Liver (tissue), 9 donors: ENCODE measurements around the gene CCL19. TPM values are rescaled to one million over a fixed set of nuclear protein-coding genes. Genes with fewer than 3 reads are reported as not detected.
A peak's percentile ranks its signal among the peaks of the same experiment; 100 is the strongest.

Experiments used
- DNase-seq: peaks from one replicate; pipeline ENCODE4 v3.0.0-alpha.2; 2017; ENCODE audit warnings: low spot score
- H3K27ac ChIP-seq, 2 donors: one replicate each; pipeline ENCODE4 v1.7.0; 2013; ENCODE audit warnings: inconsistent platforms in 2 of 2, low read length in 2 of 2, control low read depth in 1 of 2, low read depth in 1 of 2, mild to moderate bottlenecking in 1 of 2
- H3K27me3 ChIP-seq, 4 donors: one replicate each; pipeline versions ENCODE4 v1.6.1 to v1.7.0; 2013; ENCODE audit warnings: low read length in 3 of 4, inconsistent platforms in 1 of 4, mild to moderate bottlenecking in 1 of 4, moderate library complexity in 1 of 4; ENCODE audit not compliant: control insufficient read depth in 4 of 4, insufficient read depth in 4 of 4
- H3K36me3 ChIP-seq, 4 donors: one replicate each; pipeline versions ENCODE4 v1.6.1 to v1.7.0; 2013; ENCODE audit warnings: low read length in 3 of 4, mild to moderate bottlenecking in 3 of 4, low read depth in 1 of 4, moderate library complexity in 1 of 4; ENCODE audit not compliant: control insufficient read depth in 4 of 4, insufficient read depth in 3 of 4
- H3K4me1 ChIP-seq, 4 donors: one replicate each; pipeline versions ENCODE4 v1.6.1 to v1.7.0; 2013; ENCODE audit warnings: low read length in 3 of 4, mild to moderate bottlenecking in 3 of 4, moderate library complexity in 1 of 4; ENCODE audit not compliant: control insufficient read depth in 4 of 4, insufficient read depth in 4 of 4
- H3K4me3 ChIP-seq, 3 donors: one replicate each; pipeline versions ENCODE4 v1.6.1 to v1.7.0; 2013; ENCODE audit warnings: low read length in 3 of 3, control low read depth in 1 of 3, low read depth in 1 of 3, mild to moderate bottlenecking in 1 of 3
- H3K9ac ChIP-seq, 2 donors: one replicate each; pipeline ENCODE4 v1.7.0; 2013; ENCODE audit warnings: low read length in 2 of 2, mild to moderate bottlenecking in 2 of 2, moderate library complexity in 2 of 2, control low read depth in 1 of 2, low read depth in 1 of 2
- H3K9me3 ChIP-seq, 4 donors: one replicate each; pipeline versions ENCODE4 v1.6.1 to v1.7.0; 2013; ENCODE audit warnings: low read length in 3 of 4; ENCODE audit not compliant: control insufficient read depth in 4 of 4
- EGR1 ChIP-seq, 2 donors: IDR thresholded peaks; 2 replicates each; pipeline ENCODE4 v1.6.1; 2016 to 2018; ENCODE audit warnings: antibody characterized with exemption in 2 of 2, low read depth in 2 of 2
- FOXA2 ChIP-seq: IDR thresholded peaks from 2 replicates; pipeline ENCODE4 v1.6.1; 2016; ENCODE audit warnings: antibody characterized with exemption
- GABPA ChIP-seq, 2 donors: IDR thresholded peaks in 1 of 2; conservative IDR thresholded peaks in 1 of 2; 2 replicates each; pipeline ENCODE4 v1.6.1; 2016; ENCODE audit warnings: antibody characterized with exemption in 2 of 2, mild to moderate bottlenecking in 1 of 2, moderate library complexity in 1 of 2
- HNF4A ChIP-seq, 2 donors: conservative IDR thresholded peaks; 2 replicates each; pipeline ENCODE4 v1.6.1; 2016; ENCODE audit warnings: antibody characterized with exemption in 2 of 2, mild to moderate bottlenecking in 2 of 2
- HNF4G ChIP-seq: IDR thresholded peaks from 2 replicates; pipeline ENCODE4 v1.6.1; 2016; ENCODE audit warnings: antibody characterized with exemption
- JUND ChIP-seq, 2 donors: IDR thresholded peaks; 2 replicates each; pipeline ENCODE4 v1.6.1; 2016; ENCODE audit warnings: antibody characterized with exemption in 2 of 2
- NR2F2 ChIP-seq: IDR thresholded peaks from 2 replicates; pipeline ENCODE4 v1.6.1; 2016; ENCODE audit warnings: antibody characterized with exemption
- RAD21 ChIP-seq, 2 donors: IDR thresholded peaks; 2 replicates each; pipeline ENCODE4 v1.6.1; 2016; ENCODE audit warnings: antibody characterized with exemption in 2 of 2, mild to moderate bottlenecking in 2 of 2
- RXRA ChIP-seq, 2 donors: IDR thresholded peaks; 2 replicates each; pipeline ENCODE4 v1.6.1; 2017 to 2018; ENCODE audit warnings: antibody characterized with exemption in 2 of 2, mild to moderate bottlenecking in 1 of 2
- SP1 ChIP-seq: IDR thresholded peaks from 2 replicates; pipeline ENCODE4 v1.6.1; 2018; ENCODE audit warnings: antibody characterized with exemption, mild to moderate bottlenecking
- TAF1 ChIP-seq: conservative IDR thresholded peaks from 2 replicates; pipeline ENCODE4 v1.6.1; 2016; ENCODE audit warnings: antibody characterized with exemption, mild to moderate bottlenecking
- YY1 ChIP-seq: IDR thresholded peaks from 2 replicates; pipeline ENCODE4 v1.6.1; 2016; ENCODE audit warnings: antibody characterized with exemption, mild to moderate bottlenecking
- WGBS: extraction: QIAGEN DNeasy Blood & Tissue Kit; methylation state at CpG from one replicate; pipeline ENCODE4 v1.1.7; 2013; 5-methylcytosine and 5-hydroxymethylcytosine counted together
- polyA plus RNA-seq, 2 donors: library from polyadenylated mRNA; stranded (reverse) in 1 of 2; unstranded in 1 of 2; fragments of 200-250 nt in 1 of 2; fragments of >200 nt in 1 of 2; fragmentation: Nextera tagmentation in 1 of 2; extraction: Ambion mirVana in 1 of 2; gene quantifications; one replicate each; pipeline versions ENCODE4 v1.2.1 to v1.2.3, GENCODE V29; 2013 to 2015
- total RNA-seq, 2 donors: library from RNA; depleted of rRNA; stranded (reverse); fragments of >200 nt; gene quantifications; one replicate each; pipeline ENCODE4 v1.2.3, GENCODE V29; 2014
- TF ChIP-seq, protein P1 (sequence below): fragments of 150-350 bp; IDR thresholded peaks from 2 replicates; pipeline ENCODE4 v1.5.1; 2017; ENCODE audit warnings: improper control_type of control experiment, low read depth, low read length; ENCODE audit not compliant: missing input control
- TF ChIP-seq, protein P2 (sequence below): IDR thresholded peaks from 2 replicates; pipeline ENCODE4 v1.6.1; 2016; ENCODE audit warnings: antibody characterized with exemption
- TF ChIP-seq, protein P3 (sequence below): IDR thresholded peaks from 2 replicates; pipeline ENCODE4 v1.6.1; 2016; ENCODE audit warnings: antibody characterized with exemption
- donor health status: healthy.
- donor health status: healthy.
- donor health status: healthy.
- donor health status: healthy.
- donor health status: healthy.

The CCL19 gene
- total and polyA plus RNA-seq, 4 donors: 0.33 to 2.9 (median 0.65) TPM; not detected in 1

DNA sequence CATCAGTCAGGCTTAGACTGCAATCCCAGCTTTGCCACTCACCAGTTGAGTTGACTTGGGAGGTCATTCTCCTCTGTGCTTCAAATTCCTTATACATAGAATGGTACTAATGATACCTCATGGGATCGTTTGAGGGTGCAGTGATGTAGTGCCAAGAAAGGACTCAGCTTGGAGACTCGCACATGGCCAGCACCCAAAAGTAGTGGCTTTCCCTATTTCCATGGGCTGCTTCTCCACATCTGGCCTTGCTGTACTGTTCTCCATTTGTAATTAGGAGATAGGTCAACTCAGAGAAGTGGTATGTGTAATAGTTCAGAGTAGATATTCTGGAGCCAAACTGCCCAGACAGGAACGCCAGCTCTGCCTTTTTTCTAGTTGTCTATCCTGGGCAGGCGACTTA lies 5.5 kb downstream of the CCL19 start:
- Histone ChIP-seq H3K9ac (no peak overlapping the region), H3K36me3 (no peaks in the 10 kb centered on the region)
- WGBS: 79% methylated on average over 4 of the region's 4 CpGs

DNA sequence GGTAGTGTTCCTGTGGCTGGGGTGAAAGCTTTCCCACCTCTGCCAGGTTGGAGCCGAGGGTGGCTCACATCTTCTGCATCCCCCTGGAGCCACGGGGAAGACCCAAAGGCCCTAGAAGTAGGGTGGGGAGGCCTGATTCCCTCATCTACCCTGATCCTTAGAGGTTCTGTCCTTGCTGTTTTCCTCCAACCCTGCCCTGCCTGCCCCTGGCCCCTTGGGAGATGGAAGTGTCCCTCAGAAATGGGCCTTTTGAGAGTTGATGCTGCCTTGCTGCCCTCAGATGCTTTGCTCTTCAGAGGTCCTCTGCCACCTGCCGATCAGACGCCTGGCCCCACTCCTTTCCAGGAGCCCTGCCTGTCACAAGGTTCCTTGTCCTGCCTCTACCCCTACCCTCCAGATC lies 6.3 kb downstream of the CCL19 start:
- no peak for TF ChIP-seq JUND (IDR thresholded peaks at IDR 0.05)
- TF ChIP-seq, protein P1, sequence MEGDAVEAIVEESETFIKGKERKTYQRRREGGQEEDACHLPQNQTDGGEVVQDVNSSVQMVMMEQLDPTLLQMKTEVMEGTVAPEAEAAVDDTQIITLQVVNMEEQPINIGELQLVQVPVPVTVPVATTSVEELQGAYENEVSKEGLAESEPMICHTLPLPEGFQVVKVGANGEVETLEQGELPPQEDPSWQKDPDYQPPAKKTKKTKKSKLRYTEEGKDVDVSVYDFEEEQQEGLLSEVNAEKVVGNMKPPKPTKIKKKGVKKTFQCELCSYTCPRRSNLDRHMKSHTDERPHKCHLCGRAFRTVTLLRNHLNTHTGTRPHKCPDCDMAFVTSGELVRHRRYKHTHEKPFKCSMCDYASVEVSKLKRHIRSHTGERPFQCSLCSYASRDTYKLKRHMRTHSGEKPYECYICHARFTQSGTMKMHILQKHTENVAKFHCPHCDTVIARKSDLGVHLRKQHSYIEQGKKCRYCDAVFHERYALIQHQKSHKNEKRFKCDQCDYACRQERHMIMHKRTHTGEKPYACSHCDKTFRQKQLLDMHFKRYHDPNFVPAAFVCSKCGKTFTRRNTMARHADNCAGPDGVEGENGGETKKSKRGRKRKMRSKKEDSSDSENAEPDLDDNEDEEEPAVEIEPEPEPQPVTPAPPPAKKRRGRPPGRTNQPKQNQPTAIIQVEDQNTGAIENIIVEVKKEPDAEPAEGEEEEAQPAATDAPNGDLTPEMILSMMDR: no peak
- no peak for TF ChIP-seq FOXA2
- TF ChIP-seq, protein P2, sequence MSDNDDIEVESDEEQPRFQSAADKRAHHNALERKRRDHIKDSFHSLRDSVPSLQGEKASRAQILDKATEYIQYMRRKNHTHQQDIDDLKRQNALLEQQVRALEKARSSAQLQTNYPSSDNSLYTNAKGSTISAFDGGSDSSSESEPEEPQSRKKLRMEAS: no peak
- TF ChIP-seq GABPA (IDR thresholded peaks at IDR 0.05 in 1 of 2, conservative IDR thresholded peaks at IDR 0.05 in 1 of 2): no peak
- no peak for TF ChIP-seq RXRA (IDR thresholded peaks at IDR 0.05)
- no peak for TF ChIP-seq HNF4G
- TF ChIP-seq SP1: no peak
- Histone ChIP-seq H3K27me3 (no peaks in the 10 kb centered on the region), H3K9me3 (no peaks in the 10 kb centered on the region), H3K4me3 (no peak overlapping the region), H3K27ac (no peak overlapping the region), H3K9ac (no peak overlapping the region), H3K36me3 (no peaks in the 10 kb centered on the region), H3K4me1 (peaks cover 17 to 46% (median 40%) of the 10 kb centered on the region in 4 donors)
- DNase-seq: no peak
- 98% methylated on average over 4 of the region's 4 CpGs for WGBS

More for the DNA sequence above, 5.5 kb downstream of the CCL19 start:
- Histone ChIP-seq H3K4me3 (no peak overlapping the region), H3K4me1 (peaks cover 18 to 53% (median 47%) of the 10 kb centered on the region in 4 donors), H3K27me3 (no peaks in the 10 kb centered on the region), H3K9me3 (no peaks in the 10 kb centered on the region), H3K27ac (no peak overlapping the region)
- DNase-seq: no peak
- TF ChIP-seq HNF4A (conservative IDR thresholded peaks at IDR 0.05) (peak in 1 of 2 donors; percentile 13), HNF4G (no peak), RXRA (IDR thresholded peaks at IDR 0.05) (peak in 1 of 2 donors; percentile 7)
- TF ChIP-seq, protein P1: no peak

DNA sequence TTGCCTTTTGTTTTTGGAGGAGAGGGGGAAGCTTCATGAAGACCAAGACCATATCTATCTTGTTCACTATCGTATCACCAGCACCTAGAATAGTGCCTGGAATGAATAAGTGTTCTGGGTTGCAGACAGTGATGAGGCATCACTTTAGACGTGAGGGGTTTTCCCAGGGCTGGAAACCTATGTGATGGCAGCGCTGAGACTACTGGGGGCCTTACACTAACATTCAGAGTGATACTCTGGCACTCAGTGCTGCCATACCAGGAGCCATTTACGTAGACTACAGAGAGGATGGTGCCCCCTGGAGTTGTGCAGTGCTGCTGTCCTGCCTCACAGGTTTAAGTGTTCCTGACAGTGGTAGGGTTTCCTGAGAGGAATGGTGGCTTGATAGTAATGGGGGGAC lies 6.9 kb downstream of the CCL19 start:
- H3K27me3 ChIP-seq: no peaks in the 10 kb centered on the region
- no peak overlapping the region for H3K9ac ChIP-seq
- TF ChIP-seq TAF1 (no peak), NR2F2 (no peak), RAD21 (IDR thresholded peaks at IDR 0.05) (no peak), YY1 (no peak), JUND (IDR thresholded peaks at IDR 0.05) (no peak), GABPA (IDR thresholded peaks at IDR 0.05 in 1 of 2, conservative IDR thresholded peaks at IDR 0.05 in 1 of 2) (no peak), HNF4G (no peak), EGR1 (IDR thresholded peaks at IDR 0.05; ENCODE audit: low read depth in 2 of 2) (no peak), RXRA (IDR thresholded peaks at IDR 0.05) (no peak)
- TF ChIP-seq, protein P1: no peak
- TF ChIP-seq, protein P2: no peak
- TF ChIP-seq, protein P3, sequence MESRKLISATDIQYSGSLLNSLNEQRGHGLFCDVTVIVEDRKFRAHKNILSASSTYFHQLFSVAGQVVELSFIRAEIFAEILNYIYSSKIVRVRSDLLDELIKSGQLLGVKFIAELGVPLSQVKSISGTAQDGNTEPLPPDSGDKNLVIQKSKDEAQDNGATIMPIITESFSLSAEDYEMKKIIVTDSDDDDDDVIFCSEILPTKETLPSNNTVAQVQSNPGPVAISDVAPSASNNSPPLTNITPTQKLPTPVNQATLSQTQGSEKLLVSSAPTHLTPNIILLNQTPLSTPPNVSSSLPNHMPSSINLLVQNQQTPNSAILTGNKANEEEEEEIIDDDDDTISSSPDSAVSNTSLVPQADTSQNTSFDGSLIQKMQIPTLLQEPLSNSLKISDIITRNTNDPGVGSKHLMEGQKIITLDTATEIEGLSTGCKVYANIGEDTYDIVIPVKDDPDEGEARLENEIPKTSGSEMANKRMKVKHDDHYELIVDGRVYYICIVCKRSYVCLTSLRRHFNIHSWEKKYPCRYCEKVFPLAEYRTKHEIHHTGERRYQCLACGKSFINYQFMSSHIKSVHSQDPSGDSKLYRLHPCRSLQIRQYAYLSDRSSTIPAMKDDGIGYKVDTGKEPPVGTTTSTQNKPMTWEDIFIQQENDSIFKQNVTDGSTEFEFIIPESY: no peak
- 93% methylated on average over 4 of the region's 4 CpGs for WGBS
- no peak overlapping the region for H3K27ac ChIP-seq
- no peak overlapping the region for H3K4me3 ChIP-seq
- H3K4me1 ChIP-seq: peaks cover 13 to 39% (median 33%) of the 10 kb centered on the region in 4 donors
- no peaks in the 10 kb centered on the region for H3K36me3 ChIP-seq
- no peaks in the 10 kb centered on the region for H3K9me3 ChIP-seq
- no peak for DNase-seq
